H9 (cell line): ENCODE measurements around the gene LKAAEAR1. TPM values are rescaled to one million over a fixed set of nuclear protein-coding genes. Genes with fewer than 3 reads are reported as not detected.

Experiments
- DNase-seq: peaks from one replicate; pipeline ENCODE4 v3.0.0-alpha.2; 2017
- H2AFZ ChIP-seq: one replicate; pipeline ENCODE4 v1.6.1; 2013; ENCODE audit warnings: mild to moderate bottlenecking, low read length, control low read depth, moderate library complexity
- H2AK5ac ChIP-seq: 2 replicates; pipeline ENCODE4 v1.6.1; 2013; ENCODE audit warnings: low read length, control low read depth, mixed read lengths; ENCODE audit not compliant: insufficient read length
- H2BK120ac ChIP-seq: one replicate; pipeline ENCODE4 v1.6.1; 2013; ENCODE audit warnings: low read depth, mild to moderate bottlenecking, low read length, control low read depth, inconsistent platforms; ENCODE audit not compliant: poor library complexity, severe bottlenecking
- H2BK12ac ChIP-seq: 2 replicates; pipeline ENCODE4 v1.6.1; 2013; ENCODE audit warnings: low read length, control low read depth, mixed read lengths, low read depth; ENCODE audit not compliant: insufficient read length
- H2BK15ac ChIP-seq: 2 replicates; pipeline ENCODE4 v1.6.1; 2013; ENCODE audit warnings: low read depth, low read length, control low read depth
- H2BK20ac ChIP-seq: one replicate; pipeline ENCODE4 v1.6.1; 2013; ENCODE audit warnings: low read depth, mild to moderate bottlenecking, low read length, control low read depth, inconsistent platforms; ENCODE audit not compliant: poor library complexity, severe bottlenecking
- H2BK5ac ChIP-seq: 2 replicates; pipeline ENCODE4 v1.6.1; 2013; ENCODE audit warnings: low read length, control low read depth, mixed read lengths; ENCODE audit not compliant: insufficient read length
- H3K14ac ChIP-seq: 2 replicates; pipeline ENCODE4 v1.6.1; 2013; ENCODE audit warnings: low read length, control low read depth; ENCODE audit not compliant: insufficient read depth
- H3K18ac ChIP-seq: 2 replicates; pipeline ENCODE4 v1.6.1; 2013; ENCODE audit warnings: low read depth, mild to moderate bottlenecking, mixed read lengths, low read length, control low read depth; ENCODE audit not compliant: insufficient read length
- H3K23ac ChIP-seq: 2 replicates; pipeline ENCODE4 v1.6.1; 2013; ENCODE audit warnings: low read length, control low read depth, mixed read lengths, low read depth; ENCODE audit not compliant: insufficient read length
- H3K23me2 ChIP-seq: 2 replicates; pipeline ENCODE4 v1.6.1; 2013; ENCODE audit warnings: low read depth, mild to moderate bottlenecking, mixed read lengths, low read length, control low read depth; ENCODE audit not compliant: insufficient read length, poor library complexity, severe bottlenecking
- H3K27ac ChIP-seq: 2 replicates; pipeline ENCODE4 v1.5.1; 2013; ENCODE audit warnings: low read length, control low read depth, mixed read lengths, low read depth; ENCODE audit not compliant: insufficient read length
- H3K27me3 ChIP-seq: 2 replicates; pipeline ENCODE4 v1.6.1; 2013; ENCODE audit warnings: low read length, control low read depth, inconsistent platforms; ENCODE audit not compliant: insufficient read depth
- H3K4ac ChIP-seq: 2 replicates; pipeline ENCODE4 v1.6.1; 2013; ENCODE audit warnings: low read depth, mild to moderate bottlenecking, control low read depth, inconsistent platforms, low read length, moderate library complexity
- H3K4me1 ChIP-seq: 2 replicates; pipeline ENCODE4 v1.6.1; 2013; ENCODE audit warnings: low read length, control low read depth, inconsistent platforms; ENCODE audit not compliant: insufficient read depth
- H3K4me2 ChIP-seq: 2 replicates; pipeline ENCODE4 v1.6.1; 2013; ENCODE audit warnings: low read length, control low read depth, mixed read lengths; ENCODE audit not compliant: insufficient read length, insufficient read depth
- H3K56ac ChIP-seq: 2 replicates; pipeline ENCODE4 v1.6.1; 2013; ENCODE audit warnings: low read depth, mild to moderate bottlenecking, mixed read lengths, low read length, control low read depth; ENCODE audit not compliant: insufficient read length
- H3K79me1 ChIP-seq: 2 replicates; pipeline ENCODE4 v1.6.1; 2013; ENCODE audit warnings: low read depth, mild to moderate bottlenecking, moderate library complexity, low read length, control low read depth, inconsistent platforms; ENCODE audit not compliant: insufficient read depth, poor library complexity, severe bottlenecking
- H3K79me2 ChIP-seq: 2 replicates; pipeline ENCODE4 v1.6.1; 2013; ENCODE audit warnings: low read length, control low read depth, inconsistent platforms; ENCODE audit not compliant: insufficient read depth
- H3K9ac ChIP-seq: 2 replicates; pipeline ENCODE4 v1.6.1; 2013; ENCODE audit warnings: low read length, control low read depth, mixed read lengths; ENCODE audit not compliant: insufficient read length; ENCODE audit errors: extremely low read depth
- H3K9me3 ChIP-seq: one replicate; pipeline ENCODE4 v1.6.1; 2013; ENCODE audit warnings: low read depth, low read length, inconsistent platforms; ENCODE audit not compliant: control insufficient read depth
- H3T11ph ChIP-seq: one replicate; pipeline ENCODE4 v1.6.1; 2013; ENCODE audit warnings: mild to moderate bottlenecking, low read length, control low read depth, inconsistent platforms
- H4K20me1 ChIP-seq: one replicate; pipeline ENCODE4 v1.6.1; 2013; ENCODE audit not compliant: control insufficient read depth, insufficient read length, insufficient read depth
- H4K5ac ChIP-seq: 2 replicates; pipeline ENCODE4 v1.6.1; 2013; ENCODE audit warnings: low read depth, mild to moderate bottlenecking, mixed read lengths, low read length, control low read depth; ENCODE audit not compliant: insufficient read length
- H4K8ac ChIP-seq: replicated peaks from 2 replicates; pipeline ENCODE4 v1.6.1; 2013; ENCODE audit warnings: low read length, control low read depth, mixed read lengths, low read depth; ENCODE audit not compliant: insufficient read length
- H4K91ac ChIP-seq: 2 replicates; pipeline ENCODE4 v1.6.1; 2013; ENCODE audit warnings: low read depth, mild to moderate bottlenecking, moderate library complexity, mixed read lengths, low read length, control low read depth; ENCODE audit not compliant: insufficient read length
- H3K27ac Mint-ChIP-seq, 3 experiments: 2 replicates in 2 of 3; 3 replicates in 1 of 3; pipeline ENCODE4 v1.8.0; 2020 to 2021; ENCODE audit warnings: mixed read lengths in 3 of 3, mild to moderate bottlenecking in 1 of 3, moderate library complexity in 1 of 3
- H3K27me3 Mint-ChIP-seq: 2 replicates; pipeline ENCODE4 v1.8.0; 2021; ENCODE audit warnings: low read depth, mild to moderate bottlenecking, moderate library complexity, mixed read lengths
- H3K36me3 Mint-ChIP-seq, 3 experiments: 2 replicates in 2 of 3; 3 replicates in 1 of 3; pipeline ENCODE4 v1.8.0; 2020 to 2021; ENCODE audit warnings: low read depth in 3 of 3, mixed read lengths in 3 of 3; ENCODE audit not compliant: insufficient read depth in 1 of 3
- H3K4me1 Mint-ChIP-seq, 2 experiments: 2 replicates each; pipeline ENCODE4 v1.8.0; 2020; ENCODE audit warnings: mixed read lengths in 2 of 2
- H3K4me3 Mint-ChIP-seq, 2 experiments: 2 replicates in 1 of 2; 3 replicates in 1 of 2; pipeline ENCODE4 v1.8.0; 2020 to 2021; ENCODE audit warnings: mild to moderate bottlenecking in 2 of 2, mixed read lengths in 2 of 2, moderate library complexity in 1 of 2
- H3K9me3 Mint-ChIP-seq, 2 experiments: 2 replicates in 1 of 2; 3 replicates in 1 of 2; pipeline ENCODE4 v1.8.0; 2020; ENCODE audit warnings: mild to moderate bottlenecking in 2 of 2, mixed read lengths in 2 of 2, moderate library complexity in 1 of 2
- CTCF ChIP-seq: fragments of 200-600 bp; sonication (generic); conservative IDR thresholded peaks from 3 replicates; pipeline ENCODE4 v1.8.0; 2021; ENCODE audit warnings: antibody characterized with exemption, mild to moderate bottlenecking
- WGBS: extraction: QIAGEN DNeasy Blood & Tissue Kit; methylation state at CpG from one replicate; pipeline ENCODE4 v1.1.7; 2013; ENCODE audit warnings: missing lambda C conversion rate, low lambda C conversion rate, mixed read lengths; ENCODE audit not compliant: insufficient read length; ENCODE audit errors: extremely low coverage; 5-methylcytosine and 5-hydroxymethylcytosine counted together
- total RNA-seq: library from RNA; stranded (reverse); gene quantifications from 2 replicates; pipeline ENCODE4 v1.2.1, GENCODE V29; 2021

Gene LKAAEAR1
- total RNA-seq, 1 experiment from 2014 or later, result 0.39 TPM

DNA sequence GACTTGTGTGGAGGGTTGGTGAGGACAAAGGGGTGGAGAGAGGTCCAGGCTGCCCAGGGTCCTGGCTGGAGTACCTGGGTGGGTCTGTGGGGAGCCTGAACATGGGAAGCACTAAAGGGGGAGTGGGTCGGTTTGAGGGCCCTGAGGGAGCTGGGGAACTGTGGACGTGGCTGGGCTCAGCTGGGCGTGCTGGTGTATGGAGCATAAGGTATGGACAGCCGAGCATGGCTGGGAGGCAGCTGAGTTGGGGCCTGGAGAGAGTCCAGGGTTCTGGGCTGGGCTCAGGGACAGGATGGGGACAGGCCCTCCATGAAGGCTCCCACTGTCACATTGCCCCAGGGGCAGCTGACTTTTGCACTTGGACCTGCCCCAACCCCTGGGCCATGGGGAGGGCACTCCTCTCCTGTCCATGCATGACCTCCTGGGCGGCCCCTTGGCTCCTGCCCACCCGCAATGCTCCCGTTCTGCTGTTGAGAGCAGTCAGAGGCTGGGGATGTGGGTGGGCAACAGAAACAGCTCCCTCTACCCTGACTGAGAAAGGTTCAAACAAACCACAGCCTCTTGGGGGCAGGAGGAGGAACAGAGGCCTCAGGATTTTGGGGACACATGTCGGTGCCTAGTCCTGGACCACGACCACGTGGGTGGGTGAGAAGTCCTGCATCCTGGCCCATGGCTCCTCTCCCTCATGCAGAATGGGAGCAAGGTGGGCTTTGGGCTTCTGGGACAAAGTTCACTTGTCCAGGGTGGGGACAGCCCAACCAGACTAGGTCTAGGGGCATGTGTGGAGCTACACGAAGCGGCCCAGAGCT lies 43.8 kb downstream of the LKAAEAR1 start:
- Histone ChIP-seq H3K27me3 (peaks cover 13% of the 10 kb centered on the region; the same call in 1 of the 2 replicates), H2BK15ac (no peak overlapping the region), H2AFZ (no peak overlapping the region), H2BK20ac (no peak overlapping the region), H3K9ac (no peak overlapping the region), H3K56ac (no peak overlapping the region), H4K20me1 (no peaks in the 10 kb centered on the region), H2BK120ac (no peak overlapping the region), H3K4me2 (no peak overlapping the region), H3K18ac (no peak overlapping the region), H3K14ac (no peak overlapping the region; the same call in 1 of the 2 replicates), H3K79me1 (no peaks in the 10 kb centered on the region), H3K79me2 (no peaks in the 10 kb centered on the region), H3T11ph (no peak overlapping the region), H3K4me1 (peaks cover 5% of the 10 kb centered on the region; the same call in 1 of the 2 replicates), H3K9me3 (no peaks in the 10 kb centered on the region), H2BK12ac (no peak overlapping the region), H3K23ac (no peak overlapping the region), H3K23me2 (peaks cover 14% of the 10 kb centered on the region), H4K91ac (no peak overlapping the region), H2AK5ac (no peak overlapping the region), H4K8ac (no peak overlapping the region), H3K4ac (no peak overlapping the region), H4K5ac (no peak overlapping the region), H2BK5ac (no peak overlapping the region), H3K27ac (no peak overlapping the region)
- no peak overlapping the region for H3K27ac Mint-ChIP-seq
- H3K4me3 Mint-ChIP-seq, result no peak overlapping the region; a peak in 2 of 5 replicates
- peaks cover 64% of the 10 kb centered on the region for H3K27me3 Mint-ChIP-seq
- H3K36me3 Mint-ChIP-seq, result no peaks in the 10 kb centered on the region; a peak in 1 of 7 replicates
- H3K9me3 Mint-ChIP-seq, result peaks cover 0 to 2% of the 10 kb centered on the region in 2 experiments; a peak in 2 of 5 replicates
- DNase-seq, result no peak
- H3K4me1 Mint-ChIP-seq, result peaks cover 23 to 29% of the 10 kb centered on the region in 2 experiments
- WGBS, result no CpG with 5 or more reads among the region's 12 CpGs
- no peak for TF ChIP-seq CTCF
